Activated naive CD8-positive, alpha-beta T cell treated with anti-CD3 and anti-CD28 coated beads for 36 hours (primary cell): ENCODE results near the gene PRKAG2. TPM values are rescaled to one million over a fixed set of nuclear protein-coding genes. Genes with fewer than 3 reads are reported as not detected.

ENCODE experiments used
- DNase-seq: peaks from one replicate; pipeline ENCODE4 v3.0.0; 2021
- H3K27ac Mint-ChIP-seq: one replicate; pipeline ENCODE4 v1.8.0; 2022; ENCODE audit warnings: mild to moderate bottlenecking, moderate library complexity, mixed read lengths
- H3K27me3 Mint-ChIP-seq: one replicate; pipeline ENCODE4 v1.8.0; 2022; ENCODE audit warnings: mild to moderate bottlenecking, mixed read lengths
- H3K36me3 Mint-ChIP-seq: one replicate; pipeline ENCODE4 v1.8.0; 2021; ENCODE audit warnings: mild to moderate bottlenecking, mixed read lengths
- H3K4me1 Mint-ChIP-seq: one replicate; pipeline ENCODE4 v1.8.0; 2021; ENCODE audit warnings: mixed read lengths
- H3K4me3 Mint-ChIP-seq: one replicate; pipeline ENCODE4 v1.8.0; 2022; ENCODE audit warnings: mild to moderate bottlenecking, moderate library complexity, mixed read lengths
- H3K9me3 Mint-ChIP-seq: one replicate; pipeline ENCODE4 v1.8.0; 2022; ENCODE audit warnings: mixed read lengths
- total RNA-seq, 2 experiments: library from RNA; stranded (reverse); gene quantifications; one replicate each; pipeline ENCODE4 v1.2.3, GENCODE V29; 2021

Gene PRKAG2
- total RNA-seq, 2 experiments from 2014 or later: 18.7 to 19.4 TPM

DNA sequence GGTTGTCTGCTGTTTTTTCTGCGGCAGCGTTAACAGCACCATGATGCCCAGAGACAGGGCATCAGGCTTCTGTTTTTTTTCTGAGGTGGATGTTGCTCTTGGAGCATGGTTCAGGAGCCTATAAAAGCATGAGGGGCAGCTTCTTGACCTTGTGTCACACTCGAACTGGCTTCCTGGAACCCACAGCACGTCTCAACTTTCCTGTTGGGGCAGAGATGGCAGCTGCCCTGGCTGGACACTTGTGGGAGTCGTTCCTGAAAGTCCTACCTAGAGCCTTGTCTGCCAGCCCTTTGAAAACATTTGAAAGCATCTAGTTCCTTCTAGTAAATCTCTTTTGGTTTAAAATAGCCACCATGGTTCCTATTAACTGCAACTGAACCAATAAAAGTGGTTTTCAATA lies 28.9 kb upstream of the PRKAG2 start:
- DNase-seq: no peak
- H3K36me3 Mint-ChIP-seq: no peaks in the 10 kb centered on the region
- no peaks in the 10 kb centered on the region for H3K4me1 Mint-ChIP-seq
- no peak overlapping the region for H3K4me3 Mint-ChIP-seq
- H3K27me3 Mint-ChIP-seq: peaks cover 13% of the 10 kb centered on the region
- peaks cover 5% of the 10 kb centered on the region for H3K9me3 Mint-ChIP-seq
- H3K27ac Mint-ChIP-seq: no peak overlapping the region

DNA sequence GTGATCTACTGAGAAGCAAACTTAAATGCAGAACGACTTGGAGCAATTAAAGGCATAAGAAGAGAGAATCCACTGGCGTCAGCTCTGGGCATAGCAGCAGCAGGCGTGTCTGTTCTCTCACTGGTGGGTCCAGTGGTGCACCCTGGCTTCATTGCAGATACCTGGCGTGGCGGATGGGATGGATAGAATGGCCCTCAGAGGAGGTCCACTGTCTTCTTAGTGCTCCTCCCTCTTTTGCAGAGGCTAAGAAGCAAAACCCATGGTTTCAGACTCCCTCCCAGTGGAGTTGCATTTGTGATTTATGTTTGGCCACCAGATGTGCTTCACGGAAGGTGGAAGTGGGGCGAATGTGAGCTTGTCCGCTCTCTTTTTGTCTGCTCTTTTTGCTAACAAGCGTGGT lies 28.4 kb upstream of the PRKAG2 start:
- Mint-ChIP-seq H3K9me3 (peaks cover 5% of the 10 kb centered on the region), H3K27me3 (peaks cover 13% of the 10 kb centered on the region), H3K36me3 (no peaks in the 10 kb centered on the region), H3K4me3 (no peak overlapping the region), H3K4me1 (no peaks in the 10 kb centered on the region), H3K27ac (no peak overlapping the region)
- no peak for DNase-seq

DNA sequence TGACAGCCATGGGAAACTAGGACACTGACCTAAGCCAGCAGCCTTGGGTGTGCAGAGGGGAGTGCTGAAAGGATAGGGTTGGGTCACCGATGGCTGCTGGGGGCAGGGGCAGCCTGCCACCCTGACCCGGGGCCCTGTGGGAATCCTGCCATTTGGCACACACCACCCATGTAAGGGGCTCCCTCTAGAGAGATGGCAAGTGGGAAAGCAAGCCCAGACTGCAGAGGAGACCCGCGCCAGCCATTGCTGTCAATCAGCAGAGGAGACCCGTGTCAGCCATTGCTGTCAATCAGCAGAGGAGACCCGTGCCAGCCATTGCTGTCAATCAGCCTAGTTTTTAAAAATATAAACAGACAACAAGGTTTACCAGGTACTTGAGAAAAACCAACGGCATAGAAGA lies 27.4 kb upstream of the PRKAG2 start:
- Mint-ChIP-seq H3K36me3 (no peaks in the 10 kb centered on the region), H3K27me3 (peaks cover 22% of the 10 kb centered on the region), H3K4me1 (no peaks in the 10 kb centered on the region), H3K4me3 (no peak overlapping the region), H3K9me3 (peaks cover 5% of the 10 kb centered on the region), H3K27ac (no peak overlapping the region)
- DNase-seq: no peak

DNA sequence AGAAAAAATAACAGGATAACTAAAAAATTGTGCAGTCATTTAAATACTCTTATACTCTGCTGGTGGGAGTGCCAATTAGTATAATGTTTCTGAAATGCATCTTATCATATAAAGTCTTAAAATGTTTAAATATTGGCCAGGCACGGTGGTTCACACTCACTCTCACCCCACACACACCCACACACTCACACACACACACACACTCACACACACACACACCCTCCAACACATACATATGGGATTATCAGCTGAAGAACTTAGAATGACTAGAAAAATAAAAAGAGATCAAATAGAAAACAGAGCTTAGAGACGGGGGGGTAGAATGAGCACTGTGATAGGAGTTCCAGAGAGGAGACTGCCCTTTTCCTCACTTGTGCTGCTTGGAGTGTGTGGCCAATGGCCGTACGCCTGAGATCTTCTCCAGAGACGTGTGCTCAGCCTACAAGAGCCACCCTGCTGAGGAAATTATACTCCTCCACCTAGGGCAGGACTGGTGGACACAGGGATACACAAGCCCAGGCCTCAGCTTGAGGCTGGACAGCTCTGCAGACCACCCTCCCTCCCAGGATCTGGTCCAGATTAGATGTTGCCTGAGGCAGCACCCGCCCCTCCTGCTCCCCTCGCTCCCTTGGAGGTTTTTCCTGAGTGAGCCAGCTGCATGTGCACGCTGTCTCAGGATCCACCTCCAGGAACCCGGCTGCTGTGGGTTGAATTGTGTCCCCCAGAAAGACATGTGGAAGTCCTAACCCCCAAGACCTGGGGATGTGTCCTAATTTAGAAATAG lies 26.5 kb upstream of the PRKAG2 start:
- no peaks in the 10 kb centered on the region for H3K4me1 Mint-ChIP-seq
- H3K27ac Mint-ChIP-seq: no peak overlapping the region
- peaks cover 5% of the 10 kb centered on the region for H3K9me3 Mint-ChIP-seq
- no peak for DNase-seq
- H3K4me3 Mint-ChIP-seq: no peak overlapping the region
- peaks cover 16% of the 10 kb centered on the region for H3K27me3 Mint-ChIP-seq
- no peaks in the 10 kb centered on the region for H3K36me3 Mint-ChIP-seq

DNA sequence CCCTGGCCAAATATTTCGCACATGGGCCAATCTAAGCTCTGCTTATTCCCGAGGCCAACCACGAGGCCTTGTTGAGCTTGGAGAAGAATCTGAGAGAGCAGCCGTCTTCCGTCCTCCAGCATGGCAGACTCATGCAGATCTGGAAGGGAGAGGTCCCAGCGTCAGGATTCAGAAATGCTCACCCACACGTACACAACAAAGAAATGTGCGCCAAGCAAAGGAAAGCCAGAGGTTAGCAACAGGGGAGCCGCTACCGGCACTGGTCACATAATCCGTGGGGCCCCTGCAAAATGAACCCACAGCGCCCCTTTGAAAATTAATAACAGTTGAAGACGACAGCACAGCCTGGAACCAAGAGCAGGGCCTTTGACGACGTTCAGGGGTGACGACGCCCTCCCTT lies 25.4 kb upstream of the PRKAG2 start:
- Mint-ChIP-seq H3K4me1 (no peaks in the 10 kb centered on the region), H3K27ac (no peak overlapping the region), H3K9me3 (peaks cover 5% of the 10 kb centered on the region), H3K36me3 (no peaks in the 10 kb centered on the region), H3K4me3 (no peak overlapping the region), H3K27me3 (peaks cover 16% of the 10 kb centered on the region)
- no peak for DNase-seq

DNA sequence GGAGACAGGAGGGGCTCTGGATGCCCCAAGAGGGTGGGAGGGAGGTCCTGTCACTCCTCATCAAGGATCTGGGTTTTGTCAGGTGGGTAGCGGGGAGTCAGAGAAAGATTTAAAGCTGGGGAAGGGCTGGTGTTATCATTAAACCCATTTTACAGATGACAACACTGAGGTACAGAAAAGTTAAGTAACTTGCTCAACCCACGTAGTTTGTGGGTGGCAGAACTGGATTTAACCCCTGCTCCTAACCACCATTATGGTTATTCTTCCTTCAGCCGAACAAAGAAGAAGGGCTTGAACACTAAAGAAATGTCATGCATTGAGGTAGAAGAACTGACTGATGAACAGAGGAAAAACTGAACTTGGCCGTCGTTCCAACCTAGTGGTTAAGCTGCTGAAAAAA lies 24.9 kb upstream of the PRKAG2 start:
- Mint-ChIP-seq H3K9me3 (peaks cover 2% of the 10 kb centered on the region), H3K4me1 (no peaks in the 10 kb centered on the region), H3K27ac (no peak overlapping the region), H3K27me3 (peaks cover 18% of the 10 kb centered on the region), H3K4me3 (no peak overlapping the region), H3K36me3 (no peaks in the 10 kb centered on the region)
- DNase-seq: no peak

DNA sequence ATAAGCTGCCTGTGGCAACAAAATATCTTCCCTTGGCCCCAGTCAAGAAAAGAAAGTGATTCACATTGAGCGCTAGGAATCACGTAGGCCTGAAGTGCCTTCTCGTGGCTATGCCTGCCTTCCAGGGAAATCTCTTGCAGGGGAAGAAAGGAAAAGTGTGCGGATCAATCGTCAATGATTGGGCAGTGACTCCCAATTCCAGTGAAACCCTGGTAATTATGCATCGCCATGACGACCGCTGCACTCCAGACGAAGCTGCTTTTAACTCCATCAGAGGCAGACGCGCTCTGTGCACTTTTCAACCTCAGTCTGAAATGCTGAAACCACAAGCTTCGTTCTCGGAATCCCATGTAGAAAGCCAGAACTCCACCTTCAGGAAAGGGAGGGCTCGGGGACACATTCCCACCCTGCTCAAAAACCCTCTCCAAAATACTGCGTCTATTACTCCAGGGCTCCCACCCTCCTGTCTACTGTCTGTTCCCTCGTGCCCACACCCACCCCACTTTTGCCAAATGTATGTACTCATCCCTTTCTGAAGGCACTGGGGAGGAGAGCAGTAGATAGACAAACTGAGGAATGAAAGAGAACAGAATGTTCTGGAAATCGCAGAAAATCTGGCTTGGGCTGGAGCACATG lies 24.2 kb upstream of the PRKAG2 start:
- no peaks in the 10 kb centered on the region for H3K9me3 Mint-ChIP-seq
- H3K27me3 Mint-ChIP-seq: peaks cover 19% of the 10 kb centered on the region
- DNase-seq: no peak
- H3K4me1 Mint-ChIP-seq: no peaks in the 10 kb centered on the region
- no peak overlapping the region for H3K4me3 Mint-ChIP-seq
- no peaks in the 10 kb centered on the region for H3K36me3 Mint-ChIP-seq
- no peak overlapping the region for H3K27ac Mint-ChIP-seq

DNA sequence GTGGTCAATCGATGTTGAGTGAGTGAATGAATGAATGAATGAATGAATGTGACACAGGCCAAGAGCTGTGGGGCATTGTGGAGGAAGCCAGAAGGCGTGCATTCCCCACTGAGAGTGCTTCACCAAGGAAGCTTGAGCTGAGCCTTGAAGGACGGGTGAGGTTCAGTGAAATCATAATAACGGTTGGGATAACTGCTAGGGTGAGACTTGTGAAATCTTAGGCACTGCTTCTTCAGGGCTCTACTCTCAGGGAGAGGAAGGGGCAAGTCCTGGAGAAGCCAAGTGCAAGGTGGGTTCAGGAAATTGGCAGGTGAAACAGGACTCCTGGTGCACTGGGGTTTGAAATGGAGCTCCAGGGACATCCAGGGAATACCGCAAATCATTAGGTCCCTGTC lies 23.7 kb upstream of the PRKAG2 start:
- Mint-ChIP-seq H3K4me1 (no peaks in the 10 kb centered on the region), H3K4me3 (no peak overlapping the region), H3K27me3 (peaks cover 19% of the 10 kb centered on the region), H3K9me3 (no peaks in the 10 kb centered on the region), H3K36me3 (no peaks in the 10 kb centered on the region), H3K27ac (no peak overlapping the region)
- DNase-seq: no peak

DNA sequence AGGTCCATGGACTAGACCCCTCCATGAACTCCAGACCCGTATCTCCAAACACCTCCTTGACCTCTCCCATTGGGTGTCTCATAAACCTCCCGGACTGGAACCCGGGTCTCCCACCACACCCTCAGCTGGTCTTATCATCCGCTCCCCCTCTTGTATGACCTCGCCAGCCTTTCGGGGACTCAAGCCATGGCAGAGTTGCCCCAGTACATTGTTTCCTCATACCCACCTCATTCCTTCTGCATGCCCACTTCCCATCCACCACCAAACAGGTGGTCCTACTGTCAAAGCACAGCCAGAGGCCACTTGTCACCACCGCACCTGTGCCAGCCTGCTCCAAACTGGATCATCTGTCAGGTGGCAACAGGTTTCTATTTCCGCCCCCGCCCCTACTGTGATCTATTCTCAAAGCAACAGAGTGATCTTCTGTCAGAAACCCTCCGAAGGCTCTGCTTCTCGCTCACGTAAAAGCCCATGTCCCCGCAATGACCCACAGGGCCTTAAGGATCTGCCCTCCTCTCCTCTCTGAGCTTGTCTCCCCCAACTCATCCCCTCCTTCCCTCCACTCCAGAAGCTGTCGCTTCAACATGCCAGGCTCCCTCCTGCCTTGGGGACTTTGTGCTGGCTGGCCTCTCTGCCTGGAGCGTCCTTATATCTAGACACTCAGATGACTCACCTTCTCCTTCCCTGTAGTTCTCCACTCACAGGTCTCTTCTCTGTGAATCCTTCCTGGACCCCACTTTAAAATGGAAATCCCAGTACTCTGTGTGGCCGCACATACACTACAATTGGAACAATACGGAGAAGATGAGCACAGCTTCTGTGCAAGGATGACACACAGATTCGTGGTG lies 22.8 kb upstream of the PRKAG2 start:
- H3K4me3 Mint-ChIP-seq: no peak overlapping the region
- no peaks in the 10 kb centered on the region for H3K9me3 Mint-ChIP-seq
- no peak overlapping the region for H3K27ac Mint-ChIP-seq
- H3K36me3 Mint-ChIP-seq: no peaks in the 10 kb centered on the region
- peaks cover 19% of the 10 kb centered on the region for H3K27me3 Mint-ChIP-seq
- DNase-seq: no peak
- no peaks in the 10 kb centered on the region for H3K4me1 Mint-ChIP-seq

DNA sequence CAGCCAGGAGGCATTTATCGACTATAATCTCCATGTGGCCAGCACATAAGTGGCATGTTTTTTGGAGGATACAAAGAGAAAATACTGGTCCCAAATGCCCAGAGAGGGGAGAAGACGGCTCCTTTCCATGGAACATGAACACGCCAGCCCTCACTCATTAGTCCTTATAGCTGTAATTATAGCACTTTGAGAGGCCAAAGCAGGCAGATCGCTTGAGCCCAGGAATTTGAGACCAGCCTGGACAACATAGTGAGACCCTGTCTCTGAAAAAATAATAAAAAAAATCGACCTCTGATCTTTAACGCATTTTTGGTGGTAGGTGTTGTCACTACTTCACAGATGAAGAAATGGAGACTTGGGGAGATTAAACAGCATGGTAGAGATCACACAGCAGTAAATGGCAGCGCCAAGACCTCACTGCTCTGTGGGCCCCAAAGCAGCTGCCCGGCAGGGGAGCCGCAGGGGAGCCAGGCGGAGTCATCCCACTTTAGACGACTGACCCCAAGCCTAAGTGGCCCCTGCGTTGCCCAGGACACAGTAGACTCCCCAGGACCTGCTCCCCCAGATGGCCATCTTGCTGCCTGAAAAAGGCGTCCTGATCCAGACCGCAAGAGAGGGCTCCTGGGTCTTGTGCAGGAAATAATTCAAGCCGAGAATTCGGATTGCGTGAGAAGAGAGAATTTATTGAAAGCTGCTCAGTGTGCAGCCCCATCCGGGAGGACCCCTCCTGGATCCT lies 21.2 kb upstream of the PRKAG2 start:
- DNase-seq: no peak
- H3K36me3 Mint-ChIP-seq: no peaks in the 10 kb centered on the region
- H3K4me1 Mint-ChIP-seq: no peaks in the 10 kb centered on the region
- H3K4me3 Mint-ChIP-seq: no peak overlapping the region
- H3K9me3 Mint-ChIP-seq: no peaks in the 10 kb centered on the region
- H3K27me3 Mint-ChIP-seq: peaks cover 19% of the 10 kb centered on the region
- H3K27ac Mint-ChIP-seq: no peak overlapping the region

DNA sequence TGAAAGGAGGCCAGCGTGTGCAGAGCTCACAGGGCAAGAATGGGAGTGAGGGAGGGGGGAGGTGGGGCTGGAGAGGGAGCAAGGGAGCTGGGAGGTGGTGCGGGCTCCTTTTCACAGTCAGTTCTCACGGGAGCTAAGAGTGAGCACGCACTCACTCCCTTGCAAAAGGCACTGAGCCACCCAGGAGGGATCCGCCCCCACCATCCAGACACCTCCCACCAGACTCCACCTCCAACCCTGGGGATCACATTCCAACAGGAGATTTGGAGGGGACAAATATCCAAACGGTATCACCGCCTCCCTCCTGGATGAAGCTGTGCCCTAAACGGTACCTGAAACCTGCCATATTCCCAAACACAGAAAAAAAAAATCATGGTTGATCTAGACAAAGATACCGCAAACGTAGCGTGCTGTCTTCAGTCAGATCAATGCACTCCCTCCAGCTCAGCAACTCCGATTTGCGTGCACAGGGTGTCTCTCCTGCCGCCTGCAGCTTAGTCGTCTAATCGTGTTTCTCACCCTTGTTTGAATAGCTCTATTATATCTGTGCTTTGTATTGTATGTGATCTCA lies 20.3 kb upstream of the PRKAG2 start:
- no peak overlapping the region for H3K27ac Mint-ChIP-seq
- H3K4me1 Mint-ChIP-seq: no peaks in the 10 kb centered on the region
- DNase-seq: no peak
- no peaks in the 10 kb centered on the region for H3K36me3 Mint-ChIP-seq
- H3K27me3 Mint-ChIP-seq: peaks cover 19% of the 10 kb centered on the region
- no peaks in the 10 kb centered on the region for H3K9me3 Mint-ChIP-seq
- H3K4me3 Mint-ChIP-seq: no peak overlapping the region

DNA sequence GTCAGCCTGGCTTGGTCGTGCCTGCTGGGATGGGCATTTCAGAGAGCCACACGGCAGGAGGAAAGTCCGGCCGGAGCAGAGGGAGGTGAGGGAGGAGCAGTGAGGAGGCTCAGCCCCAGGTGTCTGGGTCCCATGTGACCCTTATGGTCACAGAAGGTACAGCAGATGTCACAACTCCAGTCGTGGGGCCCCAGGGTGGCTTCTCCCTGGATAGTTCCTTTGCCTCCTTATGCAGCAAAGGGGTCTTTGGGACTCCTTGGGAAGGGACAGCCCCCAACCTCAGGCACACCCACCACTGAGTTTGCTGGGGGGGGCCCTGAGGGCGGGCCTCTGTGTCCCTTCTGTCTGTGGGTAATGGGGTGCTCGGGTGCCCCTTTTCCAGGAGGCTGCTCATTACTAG lies 19.6 kb upstream of the PRKAG2 start:
- no peaks in the 10 kb centered on the region for H3K9me3 Mint-ChIP-seq

DNA sequence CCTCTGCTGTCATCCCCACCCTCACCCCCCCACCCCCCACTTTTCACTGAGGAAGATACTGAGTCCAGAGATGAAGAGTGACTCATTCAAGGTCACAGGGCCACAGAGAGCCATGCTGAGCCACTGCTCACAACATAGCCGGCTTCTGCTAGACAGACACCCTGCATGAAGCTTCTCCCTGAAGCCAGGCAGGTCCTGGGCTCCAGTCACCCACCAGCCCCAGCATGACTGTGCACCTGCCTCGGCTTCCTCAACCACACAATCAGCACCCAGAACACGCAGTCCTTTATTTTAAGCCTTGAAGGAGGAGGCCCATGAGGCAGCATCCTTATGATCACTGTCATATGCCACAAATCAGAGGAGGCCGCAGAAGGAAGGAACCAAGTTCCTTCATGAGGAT lies 19.2 kb upstream of the PRKAG2 start:
- Mint-ChIP-seq H3K4me3 (no peak overlapping the region), H3K4me1 (no peaks in the 10 kb centered on the region), H3K36me3 (no peaks in the 10 kb centered on the region), H3K9me3 (no peaks in the 10 kb centered on the region), H3K27ac (no peak overlapping the region), H3K27me3 (peaks cover 16% of the 10 kb centered on the region)
- DNase-seq: no peak

More for the DNA sequence above, 19.6 kb upstream of the PRKAG2 start:
- Mint-ChIP-seq H3K4me3 (no peak overlapping the region), H3K27ac (no peak overlapping the region), H3K27me3 (peaks cover 18% of the 10 kb centered on the region), H3K4me1 (no peaks in the 10 kb centered on the region), H3K36me3 (no peaks in the 10 kb centered on the region)
- DNase-seq: no peak

DNA sequence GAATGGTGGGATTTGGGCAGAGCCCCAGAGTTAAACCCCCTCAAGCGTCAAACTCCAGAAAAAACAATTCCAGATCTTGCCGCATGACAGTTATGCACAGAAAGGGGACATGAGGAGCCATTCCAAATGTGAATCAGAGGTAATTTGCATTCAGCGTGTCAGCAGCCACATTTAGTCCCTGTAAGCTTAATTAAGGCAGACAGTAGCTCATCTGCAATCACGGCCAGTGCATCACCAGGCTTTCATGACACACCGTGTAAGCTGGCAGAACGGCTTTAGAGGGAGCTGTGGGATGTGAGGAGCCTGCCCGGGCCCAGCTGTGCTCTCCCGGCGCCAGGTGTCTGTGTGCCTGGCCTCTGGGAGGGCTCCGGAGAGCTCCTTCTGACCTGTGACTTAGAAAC lies 18.7 kb upstream of the PRKAG2 start:
- H3K4me1 Mint-ChIP-seq: no peaks in the 10 kb centered on the region
- no peaks in the 10 kb centered on the region for H3K9me3 Mint-ChIP-seq
- no peak for DNase-seq
- H3K4me3 Mint-ChIP-seq: no peak overlapping the region
- H3K27me3 Mint-ChIP-seq: peaks cover 17% of the 10 kb centered on the region
- no peaks in the 10 kb centered on the region for H3K36me3 Mint-ChIP-seq
- H3K27ac Mint-ChIP-seq: no peak overlapping the region
